MM.1S (cell line): ENCODE measurements around the gene ZNG1A.
"Not testable (repeated sequence)": the region's sequence is repeated elsewhere in the genome, so short reads cannot be mapped to it uniquely, and the experiment has no call there.

ENCODE experiments used
- DNase-seq: peaks from one replicate; pipeline ENCODE4 v3.0.0-alpha.2; 2015
- H2AFZ ChIP-seq: fragments of 300-600 bp; sonication (generic); 2 replicates; pipeline ENCODE4 v1.6.0; 2016; ENCODE audit warnings: antibody characterized with exemption, low read length
- H3F3A ChIP-seq: fragments of 300-600 bp; sonication (generic); 2 replicates; pipeline ENCODE4 v1.6.1; 2016; ENCODE audit warnings: mild to moderate bottlenecking, antibody characterized with exemption, low read length, moderate library complexity, mixed read lengths; ENCODE audit not compliant: insufficient read depth
- H3K27ac ChIP-seq: fragments of 300-600 bp; sonication (generic); 2 replicates; pipeline ENCODE4 v1.5.1; 2016; ENCODE audit warnings: mild to moderate bottlenecking, low read length
- H3K27me3 ChIP-seq: fragments of 300-600 bp; sonication (generic); replicated peaks from 2 replicates; pipeline ENCODE4 v1.6.0; 2016; ENCODE audit warnings: low read length; ENCODE audit not compliant: insufficient read depth
- H3K36me3 ChIP-seq: fragments of 300-600 bp; sonication (generic); replicated peaks from 2 replicates; pipeline ENCODE4 v1.6.1; 2016; ENCODE audit warnings: mild to moderate bottlenecking, low read length, mixed read lengths; ENCODE audit not compliant: insufficient read depth
- H3K4me1 ChIP-seq: fragments of 300-600 bp; sonication (generic); 2 replicates; pipeline ENCODE4 v1.6.1; 2016; ENCODE audit warnings: low read length, mixed read lengths
- H3K4me2 ChIP-seq: fragments of 300-600 bp; sonication (generic); 2 replicates; pipeline ENCODE4 v1.6.0; 2016; ENCODE audit warnings: low read depth, low read length
- H3K4me3 ChIP-seq: fragments of 300-600 bp; sonication (generic); 2 replicates; pipeline ENCODE4 v1.5.1; 2016; ENCODE audit warnings: low read length, mixed read lengths
- H3K79me2 ChIP-seq: fragments of 300-600 bp; sonication (generic); 2 replicates; pipeline ENCODE4 v1.6.1; 2016; ENCODE audit warnings: mixed run types, low read length, mixed read lengths
- H3K9ac ChIP-seq: fragments of 300-600 bp; sonication (generic); 2 replicates; pipeline ENCODE4 v1.6.1; 2016; ENCODE audit warnings: low read length, mixed read lengths
- H3K9me2 ChIP-seq: fragments of 300-600 bp; sonication (generic); replicated peaks from 2 replicates; pipeline ENCODE4 v1.6.1; 2016; ENCODE audit warnings: mild to moderate bottlenecking, low read length, mixed read lengths; ENCODE audit not compliant: insufficient read depth
- H3K9me3 ChIP-seq: fragments of 300-600 bp; sonication (generic); replicated peaks from 2 replicates; pipeline ENCODE4 v1.6.1; 2016; ENCODE audit warnings: mild to moderate bottlenecking, low read length, mixed read lengths; ENCODE audit not compliant: insufficient read depth
- H4K20me1 ChIP-seq: fragments of 300-600 bp; sonication (generic); 2 replicates; pipeline ENCODE4 v1.6.1; 2016; ENCODE audit warnings: mild to moderate bottlenecking, low read length, moderate library complexity, mixed read lengths; ENCODE audit not compliant: insufficient read depth

Gene ZNG1A

DNA sequence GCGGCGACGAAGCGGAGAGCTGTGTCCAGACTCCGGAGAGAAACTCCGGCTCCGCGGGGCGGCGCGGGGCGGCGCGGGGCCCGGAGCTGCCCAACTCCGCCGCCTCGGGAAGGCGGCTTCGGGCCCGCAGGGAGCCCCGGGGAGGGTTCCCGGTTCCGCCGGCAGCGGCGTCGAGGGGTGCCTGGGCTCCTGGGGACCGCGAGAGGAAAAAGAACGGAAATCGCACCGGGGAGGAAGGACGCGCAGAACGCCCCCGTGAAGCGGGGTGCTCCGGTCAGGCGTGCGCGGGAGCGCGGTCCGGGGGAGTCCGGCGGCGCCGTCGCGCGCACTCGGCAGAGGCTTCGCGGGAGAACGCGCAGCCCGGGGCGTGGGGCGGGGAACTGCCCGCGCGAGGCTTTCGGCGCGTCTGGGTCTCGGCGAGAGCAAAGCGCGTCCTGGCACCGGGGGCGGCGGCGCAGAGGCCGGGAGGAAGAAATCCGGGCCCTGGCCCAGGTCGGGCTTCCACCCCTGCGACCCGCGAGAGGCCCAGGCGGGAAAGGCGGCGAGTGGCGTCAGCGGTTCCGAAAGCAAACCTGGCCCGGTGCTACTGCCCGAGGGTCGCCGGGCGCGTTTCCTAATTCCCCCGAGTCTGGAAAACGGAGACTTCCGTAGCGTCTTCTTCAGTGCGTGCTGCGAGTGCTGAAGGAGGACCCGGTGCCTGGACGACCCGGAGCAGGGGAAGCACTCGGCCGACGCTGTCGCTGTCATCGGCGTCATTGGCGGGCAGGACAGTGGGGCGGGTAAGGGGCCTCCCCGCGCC, 65.2 kb downstream of the ZNG1A start:
- not testable (repeated sequence) for H3K9me2 ChIP-seq, H3K9me3 ChIP-seq, H4K20me1 ChIP-seq, H3K9ac ChIP-seq, H3K36me3 ChIP-seq, H3F3A ChIP-seq, H3K27ac ChIP-seq, H3K79me2 ChIP-seq, H3K27me3 ChIP-seq, H3K4me1 ChIP-seq
- Histone ChIP-seq H2AFZ (peak overlapping the region; percentile 48; the same call in 1 of the 2 replicates), H3K4me3 (peak overlapping the region; percentile 29; the same call in 1 of the 2 replicates), H3K4me2 (peak overlapping the region; percentile 50; the same call in 1 of the 2 replicates)
- peak; percentile 12 for DNase-seq

- DNase-seq, H3K27ac ChIP-seq, H3K27me3 ChIP-seq, H3K79me2 ChIP-seq, H3K4me1 ChIP-seq, H3K9me3 ChIP-seq, H3K9ac ChIP-seq, H3K4me2 ChIP-seq, H3K36me3 ChIP-seq, H3K9me2 ChIP-seq, H3K4me3 ChIP-seq, H2AFZ ChIP-seq, H3F3A ChIP-seq, H4K20me1 ChIP-seq: not testable (repeated sequence)
These were observed 66.0 kb downstream of the ZNG1A start for GRCh38 chr9:112589-113467.

- not testable (repeated sequence) for H3K4me1 ChIP-seq, H3K9ac ChIP-seq, H3K27ac ChIP-seq, H3K9me3 ChIP-seq, H3K4me3 ChIP-seq, H4K20me1 ChIP-seq, H3F3A ChIP-seq, H3K79me2 ChIP-seq, H3K27me3 ChIP-seq, H3K4me2 ChIP-seq, H2AFZ ChIP-seq, DNase-seq, H3K9me2 ChIP-seq, H3K36me3 ChIP-seq
These were observed 68.2 kb downstream of the ZNG1A start for GRCh38 chr9:110672-111071.

DNA sequence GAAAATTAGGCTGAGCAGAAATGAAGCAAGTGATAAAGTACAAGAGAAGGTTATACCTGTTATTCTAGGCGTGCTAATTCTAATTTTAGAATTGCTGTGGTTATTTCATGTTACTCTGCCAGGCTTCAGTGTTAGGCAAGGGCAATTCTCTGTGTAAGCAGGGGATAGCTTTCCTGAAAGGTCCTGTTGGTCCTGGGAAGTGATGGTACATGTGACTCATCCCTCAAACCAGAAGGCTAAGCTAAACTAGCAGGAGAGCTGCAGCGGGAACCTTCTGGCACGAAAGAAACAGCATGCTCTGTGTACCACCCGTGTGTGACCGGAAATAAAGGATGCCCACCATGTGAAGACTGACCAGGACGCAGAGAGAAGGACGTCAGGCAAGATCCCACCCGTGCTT, 69.3 kb downstream of the ZNG1A start:
- DNase-seq, H3K4me3 ChIP-seq, H3K9ac ChIP-seq, H3K4me1 ChIP-seq, H3K9me2 ChIP-seq, H3K27me3 ChIP-seq, H3K4me2 ChIP-seq, H3K79me2 ChIP-seq, H2AFZ ChIP-seq, H3F3A ChIP-seq, H3K36me3 ChIP-seq, H3K27ac ChIP-seq, H3K9me3 ChIP-seq, H4K20me1 ChIP-seq: not testable (repeated sequence)

GRCh38 chr9:108742-109495, 69.9 kb downstream of the ZNG1A start:
- H3K4me1 ChIP-seq, H3K4me2 ChIP-seq, H3K27me3 ChIP-seq, H3K36me3 ChIP-seq, H2AFZ ChIP-seq, DNase-seq, H3K79me2 ChIP-seq, H4K20me1 ChIP-seq, H3K9me3 ChIP-seq, H3K27ac ChIP-seq, H3K9ac ChIP-seq, H3K4me3 ChIP-seq, H3K9me2 ChIP-seq, H3F3A ChIP-seq: not testable (repeated sequence)

DNA sequence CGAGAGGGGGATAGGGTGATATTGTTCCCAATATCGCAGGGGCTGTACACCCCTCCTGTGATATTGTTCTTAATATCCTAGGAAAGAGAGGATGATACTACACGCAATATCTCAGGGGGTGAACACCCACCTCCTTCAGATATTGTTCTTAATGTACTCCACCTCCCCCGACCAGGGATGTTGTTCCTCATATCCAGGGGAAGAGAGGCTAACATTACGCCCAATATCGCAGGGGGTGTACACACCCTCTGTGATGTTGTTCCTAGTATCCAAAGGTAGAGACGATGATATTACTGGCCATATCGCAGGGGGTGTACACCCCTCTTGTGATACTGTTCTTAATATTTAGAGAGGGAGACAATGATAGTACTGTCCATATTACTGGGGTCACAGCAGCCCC, 72.9 kb downstream of the ZNG1A start:
- H3K9me2 ChIP-seq, H3K79me2 ChIP-seq, H3K9me3 ChIP-seq, H3K27ac ChIP-seq, H3K4me3 ChIP-seq, H3K4me2 ChIP-seq, H3K9ac ChIP-seq, H3F3A ChIP-seq, H3K27me3 ChIP-seq, H2AFZ ChIP-seq, DNase-seq, H3K36me3 ChIP-seq, H4K20me1 ChIP-seq, H3K4me1 ChIP-seq: not testable (repeated sequence)

DNA sequence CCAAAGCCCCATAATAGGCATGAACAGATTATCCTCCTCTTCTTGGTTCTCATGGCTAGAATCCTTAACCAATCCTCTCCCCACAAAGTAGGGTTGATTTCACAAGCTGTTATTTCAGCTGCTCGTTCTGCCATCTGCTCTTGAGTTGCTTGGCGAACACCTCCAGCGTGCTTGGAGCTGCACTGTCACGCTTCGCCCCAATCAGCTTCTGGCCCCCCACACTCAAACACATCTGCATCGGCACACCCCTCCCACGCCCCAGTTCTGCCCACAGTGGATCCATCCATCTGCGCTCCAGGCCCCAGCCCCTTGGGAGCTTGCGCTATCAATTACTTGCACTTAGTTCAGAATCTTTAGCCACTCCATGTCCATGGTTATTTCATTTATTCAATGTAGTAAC, 78.4 kb downstream of the ZNG1A start:
- H3K9ac ChIP-seq, H3K4me3 ChIP-seq, H4K20me1 ChIP-seq, H2AFZ ChIP-seq, H3F3A ChIP-seq, H3K4me2 ChIP-seq, DNase-seq, H3K79me2 ChIP-seq, H3K4me1 ChIP-seq, H3K9me3 ChIP-seq, H3K9me2 ChIP-seq, H3K27me3 ChIP-seq, H3K36me3 ChIP-seq, H3K27ac ChIP-seq: not testable (repeated sequence)
